Liver (tissue), 9 donors: ENCODE data around the gene BACH2. TPM values are rescaled to one million over a fixed set of nuclear protein-coding genes. Genes with fewer than 3 reads are reported as not detected.

Experiments used
- DNase-seq: peaks from one replicate; pipeline ENCODE4 v3.0.0-alpha.2; 2017; ENCODE audit warnings: low spot score
- H3K27ac ChIP-seq, 2 donors: one replicate each; pipeline ENCODE4 v1.7.0; 2013; ENCODE audit warnings: inconsistent platforms in 2 of 2, low read length in 2 of 2, control low read depth in 1 of 2, low read depth in 1 of 2, mild to moderate bottlenecking in 1 of 2
- H3K27me3 ChIP-seq, 4 donors: one replicate each; pipeline versions ENCODE4 v1.6.1 to v1.7.0; 2013; ENCODE audit warnings: low read length in 3 of 4, inconsistent platforms in 1 of 4, mild to moderate bottlenecking in 1 of 4, moderate library complexity in 1 of 4; ENCODE audit not compliant: control insufficient read depth in 4 of 4, insufficient read depth in 4 of 4
- H3K36me3 ChIP-seq, 4 donors: one replicate each; pipeline versions ENCODE4 v1.6.1 to v1.7.0; 2013; ENCODE audit warnings: low read length in 3 of 4, mild to moderate bottlenecking in 3 of 4, low read depth in 1 of 4, moderate library complexity in 1 of 4; ENCODE audit not compliant: control insufficient read depth in 4 of 4, insufficient read depth in 3 of 4
- H3K4me1 ChIP-seq, 4 donors: one replicate each; pipeline versions ENCODE4 v1.6.1 to v1.7.0; 2013; ENCODE audit warnings: low read length in 3 of 4, mild to moderate bottlenecking in 3 of 4, moderate library complexity in 1 of 4; ENCODE audit not compliant: control insufficient read depth in 4 of 4, insufficient read depth in 4 of 4
- H3K4me3 ChIP-seq, 3 donors: one replicate each; pipeline versions ENCODE4 v1.6.1 to v1.7.0; 2013; ENCODE audit warnings: low read length in 3 of 3, control low read depth in 1 of 3, low read depth in 1 of 3, mild to moderate bottlenecking in 1 of 3
- H3K9ac ChIP-seq, 2 donors: one replicate each; pipeline ENCODE4 v1.7.0; 2013; ENCODE audit warnings: low read length in 2 of 2, mild to moderate bottlenecking in 2 of 2, moderate library complexity in 2 of 2, control low read depth in 1 of 2, low read depth in 1 of 2
- H3K9me3 ChIP-seq, 4 donors: one replicate each; pipeline versions ENCODE4 v1.6.1 to v1.7.0; 2013; ENCODE audit warnings: low read length in 3 of 4; ENCODE audit not compliant: control insufficient read depth in 4 of 4
- ATF3 ChIP-seq: IDR thresholded peaks from 2 replicates; pipeline ENCODE4 v1.6.1; 2016; ENCODE audit warnings: antibody characterized with exemption
- CTCF ChIP-seq: fragments of 150-350 bp; IDR thresholded peaks from 2 replicates; pipeline ENCODE4 v1.5.1; 2017; ENCODE audit warnings: improper control_type of control experiment, low read depth, low read length; ENCODE audit not compliant: missing input control
- EGR1 ChIP-seq, 2 donors: IDR thresholded peaks; 2 replicates each; pipeline ENCODE4 v1.6.1; 2016 to 2018; ENCODE audit warnings: antibody characterized with exemption in 2 of 2, low read depth in 2 of 2
- FOXA1 ChIP-seq: IDR thresholded peaks from 2 replicates; pipeline ENCODE4 v1.6.1; 2016; ENCODE audit warnings: antibody characterized with exemption
- FOXA2 ChIP-seq: IDR thresholded peaks from 2 replicates; pipeline ENCODE4 v1.6.1; 2016; ENCODE audit warnings: antibody characterized with exemption
- GABPA ChIP-seq, 2 donors: IDR thresholded peaks in 1 of 2; conservative IDR thresholded peaks in 1 of 2; 2 replicates each; pipeline ENCODE4 v1.6.1; 2016; ENCODE audit warnings: antibody characterized with exemption in 2 of 2, mild to moderate bottlenecking in 1 of 2, moderate library complexity in 1 of 2
- HNF4A ChIP-seq, 2 donors: conservative IDR thresholded peaks; 2 replicates each; pipeline ENCODE4 v1.6.1; 2016; ENCODE audit warnings: antibody characterized with exemption in 2 of 2, mild to moderate bottlenecking in 2 of 2
- HNF4G ChIP-seq: IDR thresholded peaks from 2 replicates; pipeline ENCODE4 v1.6.1; 2016; ENCODE audit warnings: antibody characterized with exemption
- JUND ChIP-seq, 2 donors: IDR thresholded peaks; 2 replicates each; pipeline ENCODE4 v1.6.1; 2016; ENCODE audit warnings: antibody characterized with exemption in 2 of 2
- NR2F2 ChIP-seq: IDR thresholded peaks from 2 replicates; pipeline ENCODE4 v1.6.1; 2016; ENCODE audit warnings: antibody characterized with exemption
- RAD21 ChIP-seq, 2 donors: IDR thresholded peaks; 2 replicates each; pipeline ENCODE4 v1.6.1; 2016; ENCODE audit warnings: antibody characterized with exemption in 2 of 2, mild to moderate bottlenecking in 2 of 2
- RXRA ChIP-seq, 2 donors: IDR thresholded peaks; 2 replicates each; pipeline ENCODE4 v1.6.1; 2017 to 2018; ENCODE audit warnings: antibody characterized with exemption in 2 of 2, mild to moderate bottlenecking in 1 of 2
- SP1 ChIP-seq: IDR thresholded peaks from 2 replicates; pipeline ENCODE4 v1.6.1; 2018; ENCODE audit warnings: antibody characterized with exemption, mild to moderate bottlenecking
- TAF1 ChIP-seq: conservative IDR thresholded peaks from 2 replicates; pipeline ENCODE4 v1.6.1; 2016; ENCODE audit warnings: antibody characterized with exemption, mild to moderate bottlenecking
- YY1 ChIP-seq: IDR thresholded peaks from 2 replicates; pipeline ENCODE4 v1.6.1; 2016; ENCODE audit warnings: antibody characterized with exemption, mild to moderate bottlenecking
- ZBTB33 ChIP-seq: IDR thresholded peaks from 2 replicates; pipeline ENCODE4 v1.6.1; 2016; ENCODE audit warnings: antibody characterized with exemption
- WGBS: extraction: QIAGEN DNeasy Blood & Tissue Kit; methylation state at CpG from one replicate; pipeline ENCODE4 v1.1.7; 2013; 5-methylcytosine and 5-hydroxymethylcytosine counted together
- polyA plus RNA-seq, 2 donors: library from polyadenylated mRNA; stranded (reverse) in 1 of 2; unstranded in 1 of 2; fragments of 200-250 nt in 1 of 2; fragments of >200 nt in 1 of 2; fragmentation: Nextera tagmentation in 1 of 2; extraction: Ambion mirVana in 1 of 2; gene quantifications; one replicate each; pipeline versions ENCODE4 v1.2.1 to v1.2.3, GENCODE V29; 2013 to 2015
- total RNA-seq, 2 donors: library from RNA; depleted of rRNA; stranded (reverse); fragments of >200 nt; gene quantifications; one replicate each; pipeline ENCODE4 v1.2.3, GENCODE V29; 2014
- TF ChIP-seq, protein P1 (sequence below): IDR thresholded peaks from 2 replicates; pipeline ENCODE4 v1.6.1; 2016; ENCODE audit warnings: antibody characterized with exemption
- donor health status: healthy.
- donor health status: healthy.
- donor health status: healthy.
- donor health status: healthy.
- donor health status: healthy.

Gene BACH2
- total and polyA plus RNA-seq, 4 donors = 1.9 to 3.7 (median 1.9) TPM

DNA sequence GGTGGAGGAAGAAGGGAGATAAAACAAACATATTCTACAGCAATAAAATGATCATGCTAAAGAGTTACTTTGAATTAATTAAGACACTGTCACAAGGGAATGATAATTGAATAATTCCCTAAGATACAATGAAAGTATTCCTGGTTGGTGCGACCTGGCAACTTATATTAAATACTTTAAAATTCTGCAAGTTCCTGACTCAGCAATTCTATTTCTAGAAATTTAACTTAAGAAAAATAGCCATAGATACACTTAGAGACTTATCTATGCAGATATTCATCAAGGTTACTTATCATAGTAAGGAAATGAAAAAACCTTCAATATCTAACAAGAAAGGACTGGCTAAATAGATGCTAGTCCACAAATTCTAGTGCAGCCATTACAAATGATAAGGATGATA, 156.0 kb downstream of the BACH2 start (continued):
- no peak for TF ChIP-seq ATF3
- TF ChIP-seq RXRA (IDR thresholded peaks at IDR 0.05) = no peak
- no peak for TF ChIP-seq HNF4G
- no peak for TF ChIP-seq NR2F2
- TF ChIP-seq FOXA1 = no peak
- TF ChIP-seq TAF1 = no peak
- no peak for TF ChIP-seq FOXA2
- no peak for TF ChIP-seq JUND (IDR thresholded peaks at IDR 0.05)
- no peak for TF ChIP-seq GABPA (IDR thresholded peaks at IDR 0.05 in 1 of 2, conservative IDR thresholded peaks at IDR 0.05 in 1 of 2)
- TF ChIP-seq, protein P1, sequence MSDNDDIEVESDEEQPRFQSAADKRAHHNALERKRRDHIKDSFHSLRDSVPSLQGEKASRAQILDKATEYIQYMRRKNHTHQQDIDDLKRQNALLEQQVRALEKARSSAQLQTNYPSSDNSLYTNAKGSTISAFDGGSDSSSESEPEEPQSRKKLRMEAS = no peak

DNA sequence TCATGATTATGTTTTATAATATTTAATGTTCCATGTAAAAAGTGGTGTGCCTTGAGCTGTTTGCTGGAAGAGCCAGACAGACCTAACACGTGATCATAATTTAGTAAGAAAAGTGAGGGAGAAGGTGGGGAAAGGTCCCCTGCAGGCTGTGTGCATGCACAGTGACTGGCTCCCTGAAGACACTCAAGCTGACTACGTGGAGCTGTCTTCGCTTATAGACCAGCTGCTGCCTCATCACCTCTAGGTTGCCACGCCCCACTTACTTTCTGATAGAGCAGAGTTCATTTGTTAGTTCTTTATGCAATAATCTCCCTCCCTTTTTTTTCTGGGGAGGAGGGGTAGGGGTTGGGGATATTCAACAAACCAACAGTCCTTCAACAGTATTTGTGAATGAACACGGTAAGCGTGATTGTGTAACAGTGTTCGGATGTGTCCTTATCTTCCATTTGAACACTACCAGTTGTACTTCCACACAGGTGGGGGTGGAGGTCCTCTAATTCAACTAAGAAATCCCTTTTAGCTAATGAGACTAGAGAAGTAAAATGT, 157.3 kb downstream of the BACH2 start:
- H3K4me1 ChIP-seq = no peaks in the 10 kb centered on the region
- no peak overlapping the region for H3K27ac ChIP-seq
- H3K9me3 ChIP-seq = no peaks in the 10 kb centered on the region
- no peak overlapping the region for H3K4me3 ChIP-seq
- no peaks in the 10 kb centered on the region for H3K27me3 ChIP-seq
- H3K36me3 ChIP-seq = peaks cover 0 to 1% (median 0%) of the 10 kb centered on the region in 4 donors
- no peak overlapping the region for H3K9ac ChIP-seq
- 73% methylated on average over 7 of the region's 7 CpGs for WGBS
- no peak for TF ChIP-seq FOXA2
- TF ChIP-seq FOXA1 = no peak
- peak; percentile 45 to 61 for TF ChIP-seq HNF4A (conservative IDR thresholded peaks at IDR 0.05)
- TF ChIP-seq TAF1 = no peak
- TF ChIP-seq YY1 = no peak
- TF ChIP-seq RXRA (IDR thresholded peaks at IDR 0.05) = peak in 1 of 2 donors; percentile 23
- TF ChIP-seq SP1 = no peak
- no peak for DNase-seq

DNA sequence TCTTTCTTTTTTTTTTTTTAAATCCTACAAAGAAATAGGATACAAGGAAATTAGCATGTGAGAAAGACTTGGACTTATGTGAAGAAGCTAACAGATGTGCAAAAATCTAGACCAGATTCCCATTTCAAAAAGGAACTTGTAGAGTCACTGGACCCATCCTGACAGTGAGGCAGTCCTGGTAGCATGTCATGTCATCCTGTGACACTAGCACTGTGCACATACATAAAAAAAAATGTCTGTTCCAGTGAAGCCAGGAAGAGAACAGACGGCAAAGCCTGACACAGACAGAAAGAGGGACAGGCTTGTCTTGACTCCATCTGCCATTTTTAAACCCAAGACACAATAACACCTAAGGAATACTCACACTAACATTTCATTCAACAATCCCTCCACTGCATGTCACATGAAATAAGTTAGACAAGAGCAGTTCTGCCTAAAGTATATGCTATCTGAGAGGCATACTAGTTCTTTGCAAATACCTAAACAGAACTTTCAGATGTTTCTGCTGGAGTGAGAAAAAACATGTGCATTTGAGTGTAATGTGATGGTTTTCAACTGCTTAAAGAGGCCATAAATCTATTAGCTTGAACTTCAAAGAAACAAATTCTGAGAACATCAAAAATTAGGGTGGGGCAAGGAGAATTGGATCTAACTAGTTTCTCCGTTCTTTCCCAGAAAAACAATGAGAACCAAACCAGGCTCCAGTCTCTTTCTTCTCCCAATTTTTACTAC, 159.6 kb downstream of the BACH2 start:
- H3K27ac ChIP-seq = no peak overlapping the region
- no peaks in the 10 kb centered on the region for H3K27me3 ChIP-seq
- 96% methylated on average over 2 of the region's 2 CpGs for WGBS
- no peak overlapping the region for H3K4me3 ChIP-seq
- DNase-seq = no peak
- peaks cover 0 to 1% (median 0%) of the 10 kb centered on the region in 4 donors for H3K36me3 ChIP-seq
- no peaks in the 10 kb centered on the region for H3K9me3 ChIP-seq
- H3K9ac ChIP-seq = no peak overlapping the region
- H3K4me1 ChIP-seq = no peaks in the 10 kb centered on the region
- TF ChIP-seq SP1 = no peak
- no peak for TF ChIP-seq ZBTB33

DNA sequence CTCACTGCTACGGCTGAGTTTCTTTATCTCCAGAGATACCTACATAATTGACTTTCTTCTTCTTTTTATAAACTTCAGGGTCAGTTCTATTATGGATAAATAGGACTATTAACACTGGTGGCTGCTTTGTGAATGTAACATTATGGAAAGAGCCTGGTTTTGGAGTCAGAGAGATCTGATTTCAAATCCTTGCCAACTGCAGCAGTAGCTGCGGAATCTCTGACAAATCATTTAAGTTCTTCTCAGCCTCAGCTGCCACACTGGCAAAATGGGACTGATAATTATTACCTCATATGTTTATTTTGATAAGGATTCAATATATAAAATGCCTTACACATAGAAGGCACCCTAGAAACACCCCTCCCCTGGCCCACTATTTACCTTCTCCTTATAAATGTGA, 160.5 kb downstream of the BACH2 start:
- Histone ChIP-seq H3K27ac (no peak overlapping the region), H3K36me3 (peaks cover 0 to under 1% (median 0%) of the 10 kb centered on the region in 4 donors), H3K9ac (no peak overlapping the region), H3K4me3 (no peak overlapping the region), H3K27me3 (no peaks in the 10 kb centered on the region), H3K9me3 (no peaks in the 10 kb centered on the region), H3K4me1 (no peaks in the 10 kb centered on the region)
- no peak for DNase-seq
- WGBS = 90% methylated on average over 2 of the region's 2 CpGs
- TF ChIP-seq CTCF (no peak), NR2F2 (no peak), GABPA (IDR thresholded peaks at IDR 0.05 in 1 of 2, conservative IDR thresholded peaks at IDR 0.05 in 1 of 2) (no peak), FOXA2 (no peak), ATF3 (no peak), RAD21 (IDR thresholded peaks at IDR 0.05) (no peak), HNF4G (no peak), SP1 (no peak), HNF4A (conservative IDR thresholded peaks at IDR 0.05) (no peak), TAF1 (no peak), EGR1 (IDR thresholded peaks at IDR 0.05; ENCODE audit: low read depth in 2 of 2) (no peak), JUND (IDR thresholded peaks at IDR 0.05) (no peak)
- TF ChIP-seq, protein P1 = no peak
